Activated B cell treated with CpG ODN at 0.5 μM for 24 hours (primary cell): Measurements from ENCODE around the gene HYLS1. TPM values are rescaled to one million over a fixed set of nuclear protein-coding genes. Genes with fewer than 3 reads are reported as not detected.

Experiments used
- ATAC-seq: fragments of 200-7000 bp; cut with Tn5 transposase; one replicate; pipeline ENCODE4 v1.10.0; 2021; ENCODE audit warnings: low read depth, mild to moderate bottlenecking, moderate library complexity
- CTCF ChIA-PET: fragments of 350-600 bp; sonication (Branson Sonifier 250); formaldehyde crosslinking; loops from one replicate; lab custom pipeline; 2021; ENCODE audit warnings: antibody characterized with exemption; lab: Charles Lee
- POLR2A ChIA-PET: fragments of 350-600 bp; sonication (Branson Sonifier 250); formaldehyde crosslinking; loops from one replicate; lab custom pipeline; 2021; ENCODE audit warnings: antibody characterized with exemption; lab: Charles Lee
- DNase-seq: peaks from one replicate; pipeline ENCODE4 v3.0.0; 2022
- H3K27ac Mint-ChIP-seq: one replicate; pipeline ENCODE4 v1.8.0; 2020; ENCODE audit warnings: mixed read lengths
- H3K27me3 Mint-ChIP-seq: one replicate; pipeline ENCODE4 v1.8.0; 2021; ENCODE audit warnings: mixed read lengths
- H3K36me3 Mint-ChIP-seq: one replicate; pipeline ENCODE4 v1.8.0; 2021; ENCODE audit warnings: low read depth, mixed read lengths
- H3K4me1 Mint-ChIP-seq: one replicate; pipeline ENCODE4 v1.8.0; 2021; ENCODE audit warnings: mixed read lengths
- H3K4me3 Mint-ChIP-seq: one replicate; pipeline ENCODE4 v1.8.0; 2020; ENCODE audit warnings: mild to moderate bottlenecking, mixed read lengths
- H3K9me3 Mint-ChIP-seq: one replicate; pipeline ENCODE4 v1.8.0; 2020; ENCODE audit warnings: mixed read lengths
- intact Hi-C: fragments of 100-400 bp; cut with micrococcal nuclease; formaldehyde crosslinking; loops from one replicate; pipeline ENCODE4 v1.15.1; 2024
- total RNA-seq: library from RNA; stranded (reverse); gene quantifications from 2 replicates; pipeline ENCODE4 v1.2.3, GENCODE V29; 2022
- TF ChIP-seq, protein P1 (sequence below): fragments of 200-600 bp; IDR thresholded peaks from one replicate; pipeline ENCODE4 v1.8.0; 2022; ENCODE audit warnings: antibody characterized with exemption, mild to moderate bottlenecking

HYLS1 gene
- total RNA-seq, 1 donor from 2014 or later = 9.0 TPM

DNA sequence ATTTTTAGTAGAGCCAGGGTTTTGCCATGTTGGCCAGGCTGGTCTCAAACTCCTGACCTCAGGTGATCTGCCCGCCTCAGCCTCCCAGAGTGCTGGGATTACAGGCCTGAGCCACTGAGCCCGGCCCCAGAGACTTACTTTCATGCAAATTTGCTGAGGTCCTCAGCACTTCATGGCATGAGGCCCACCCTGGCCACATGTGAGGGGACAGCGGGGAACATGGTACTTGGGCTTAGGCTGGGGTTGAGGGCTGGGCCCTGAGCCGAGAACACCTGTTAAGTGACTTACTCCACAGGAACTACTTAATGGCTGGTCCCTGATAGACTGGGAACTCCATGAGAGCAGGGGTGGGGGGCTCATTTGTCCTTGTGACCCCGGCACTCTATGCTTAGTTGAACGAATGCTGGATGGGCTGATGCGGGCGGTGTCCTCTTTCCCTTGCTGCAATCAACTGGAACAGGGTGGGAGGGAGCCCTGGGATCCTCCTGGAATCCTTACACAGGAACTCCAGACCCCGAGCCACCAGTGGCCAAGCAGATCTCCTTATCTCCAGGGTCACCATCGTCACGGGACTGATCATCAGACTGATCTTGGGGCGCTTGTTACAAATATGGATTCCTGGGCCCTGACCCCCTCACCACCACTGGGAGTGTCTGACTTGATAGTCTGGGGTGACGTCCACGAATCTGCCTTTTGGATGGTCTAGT is 59.4 kb downstream of the HYLS1 start:
- H3K36me3 Mint-ChIP-seq = no peaks in the 10 kb centered on the region
- H3K27me3 Mint-ChIP-seq = peaks cover 7% of the 10 kb centered on the region
- POLR2A ChIA-PET = no interaction called here
- TF ChIP-seq, protein P1, sequence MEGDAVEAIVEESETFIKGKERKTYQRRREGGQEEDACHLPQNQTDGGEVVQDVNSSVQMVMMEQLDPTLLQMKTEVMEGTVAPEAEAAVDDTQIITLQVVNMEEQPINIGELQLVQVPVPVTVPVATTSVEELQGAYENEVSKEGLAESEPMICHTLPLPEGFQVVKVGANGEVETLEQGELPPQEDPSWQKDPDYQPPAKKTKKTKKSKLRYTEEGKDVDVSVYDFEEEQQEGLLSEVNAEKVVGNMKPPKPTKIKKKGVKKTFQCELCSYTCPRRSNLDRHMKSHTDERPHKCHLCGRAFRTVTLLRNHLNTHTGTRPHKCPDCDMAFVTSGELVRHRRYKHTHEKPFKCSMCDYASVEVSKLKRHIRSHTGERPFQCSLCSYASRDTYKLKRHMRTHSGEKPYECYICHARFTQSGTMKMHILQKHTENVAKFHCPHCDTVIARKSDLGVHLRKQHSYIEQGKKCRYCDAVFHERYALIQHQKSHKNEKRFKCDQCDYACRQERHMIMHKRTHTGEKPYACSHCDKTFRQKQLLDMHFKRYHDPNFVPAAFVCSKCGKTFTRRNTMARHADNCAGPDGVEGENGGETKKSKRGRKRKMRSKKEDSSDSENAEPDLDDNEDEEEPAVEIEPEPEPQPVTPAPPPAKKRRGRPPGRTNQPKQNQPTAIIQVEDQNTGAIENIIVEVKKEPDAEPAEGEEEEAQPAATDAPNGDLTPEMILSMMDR = no peak
- intact Hi-C loops = no loop called here
- DNase-seq (no peak), ATAC-seq (no peak)
- no peak overlapping the region for H3K27ac Mint-ChIP-seq
- no peaks in the 10 kb centered on the region for H3K4me1 Mint-ChIP-seq
- CTCF ChIA-PET = no interaction called here
- H3K4me3 Mint-ChIP-seq = no peak overlapping the region
- no peaks in the 10 kb centered on the region for H3K9me3 Mint-ChIP-seq

DNA sequence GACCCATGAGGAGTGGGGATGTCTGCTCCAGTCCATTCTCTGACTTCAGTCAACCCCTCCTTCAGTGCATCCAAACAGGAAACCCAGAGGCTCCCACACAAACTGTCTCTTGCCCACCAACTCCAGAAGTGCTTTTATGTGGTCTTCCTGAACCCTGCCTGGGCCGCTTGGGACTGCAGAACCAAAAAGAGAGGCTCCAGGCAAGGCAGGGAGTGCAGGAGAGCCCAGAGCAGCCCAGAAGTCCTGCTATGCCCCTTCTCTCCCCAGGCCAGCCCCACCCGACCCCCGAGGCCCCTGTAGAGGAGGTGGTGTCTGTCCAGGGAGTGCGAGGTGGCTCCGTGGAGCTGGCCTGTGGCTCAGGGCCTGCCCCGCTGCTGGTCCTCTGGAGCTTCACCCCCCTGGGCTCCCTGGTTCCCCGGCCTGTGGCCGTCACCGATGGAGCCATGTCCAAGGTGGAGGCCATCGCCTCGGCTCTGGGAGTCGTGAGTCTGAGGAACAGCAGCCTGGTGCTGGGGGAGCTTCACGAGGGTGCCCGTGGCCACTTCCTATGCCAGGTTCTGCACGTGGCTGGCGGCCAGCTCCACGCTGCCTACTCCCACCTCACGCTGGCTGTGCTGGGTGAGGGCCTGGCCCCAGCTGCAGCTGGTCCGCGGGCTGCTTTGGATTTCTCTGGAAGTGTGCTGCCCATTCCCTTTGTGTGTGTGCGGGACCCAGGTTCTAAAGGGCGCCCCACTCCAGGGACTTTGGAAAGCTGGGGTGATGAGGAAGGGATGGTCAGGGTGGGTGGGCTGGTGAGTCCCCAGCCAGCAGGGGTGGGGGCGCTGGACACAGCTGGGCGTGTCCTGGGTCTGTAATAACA is 60.2 kb downstream of the HYLS1 start:
- intact Hi-C loops = no loop called here
- H3K27ac Mint-ChIP-seq = no peak overlapping the region
- CTCF ChIA-PET = no interaction called here
- no peaks in the 10 kb centered on the region for H3K36me3 Mint-ChIP-seq
- ATAC-seq (no peak), DNase-seq (no peak)
- no peaks in the 10 kb centered on the region for H3K9me3 Mint-ChIP-seq
- no peaks in the 10 kb centered on the region for H3K4me1 Mint-ChIP-seq
- H3K27me3 Mint-ChIP-seq = peaks cover 7% of the 10 kb centered on the region
- TF ChIP-seq, protein P1 = no peak
- POLR2A ChIA-PET = no interaction called here
- no peak overlapping the region for H3K4me3 Mint-ChIP-seq

DNA sequence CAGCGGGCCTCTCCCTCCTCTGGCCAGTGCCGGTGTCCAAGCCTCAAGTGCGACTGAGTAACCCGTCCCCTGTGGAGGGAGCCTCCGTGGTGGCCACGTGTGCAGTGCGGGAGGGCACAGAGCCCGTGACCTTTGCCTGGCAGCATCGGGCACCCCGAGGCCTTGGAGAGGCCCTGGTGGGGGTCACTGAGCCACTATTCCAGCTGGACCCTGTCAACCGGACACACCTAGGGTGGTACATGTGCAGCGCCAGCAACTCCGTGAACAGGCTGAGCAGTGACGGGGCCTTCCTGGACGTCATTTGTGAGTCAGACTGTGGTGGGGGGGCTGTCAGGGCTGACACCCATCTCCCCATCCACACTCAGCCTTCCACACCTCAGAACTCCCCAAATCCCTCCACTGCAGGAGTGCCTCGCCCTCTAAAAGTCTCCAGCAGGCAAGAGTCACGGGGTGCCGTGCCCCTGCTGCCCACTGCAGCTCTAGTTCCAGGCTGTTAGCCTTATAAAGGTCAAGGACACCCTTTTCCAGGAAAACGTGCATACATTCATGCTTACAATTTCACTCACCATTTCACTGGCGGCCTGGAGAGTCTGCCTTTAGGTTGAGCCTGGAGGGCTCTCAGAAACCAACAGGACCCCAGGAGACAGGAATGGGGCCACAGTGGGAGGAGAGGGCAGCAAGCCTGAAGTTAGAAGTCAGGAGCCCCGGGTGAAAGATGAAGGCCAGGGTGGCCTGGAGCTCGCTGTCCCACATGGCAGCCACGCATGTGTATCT is 61.0 kb downstream of the HYLS1 start:
- intact Hi-C loops = no loop called here
- DNase-seq = no peak
- H3K4me1 Mint-ChIP-seq = no peaks in the 10 kb centered on the region
- POLR2A ChIA-PET = no interaction called here
- no peaks in the 10 kb centered on the region for H3K9me3 Mint-ChIP-seq
- H3K27me3 Mint-ChIP-seq = peaks cover 7% of the 10 kb centered on the region
- TF ChIP-seq, protein P1 = no peak
- no peak overlapping the region for H3K4me3 Mint-ChIP-seq
- ATAC-seq = no peak
- H3K27ac Mint-ChIP-seq = no peak overlapping the region
- H3K36me3 Mint-ChIP-seq = no peaks in the 10 kb centered on the region
- CTCF ChIA-PET = no interaction called here

DNA sequence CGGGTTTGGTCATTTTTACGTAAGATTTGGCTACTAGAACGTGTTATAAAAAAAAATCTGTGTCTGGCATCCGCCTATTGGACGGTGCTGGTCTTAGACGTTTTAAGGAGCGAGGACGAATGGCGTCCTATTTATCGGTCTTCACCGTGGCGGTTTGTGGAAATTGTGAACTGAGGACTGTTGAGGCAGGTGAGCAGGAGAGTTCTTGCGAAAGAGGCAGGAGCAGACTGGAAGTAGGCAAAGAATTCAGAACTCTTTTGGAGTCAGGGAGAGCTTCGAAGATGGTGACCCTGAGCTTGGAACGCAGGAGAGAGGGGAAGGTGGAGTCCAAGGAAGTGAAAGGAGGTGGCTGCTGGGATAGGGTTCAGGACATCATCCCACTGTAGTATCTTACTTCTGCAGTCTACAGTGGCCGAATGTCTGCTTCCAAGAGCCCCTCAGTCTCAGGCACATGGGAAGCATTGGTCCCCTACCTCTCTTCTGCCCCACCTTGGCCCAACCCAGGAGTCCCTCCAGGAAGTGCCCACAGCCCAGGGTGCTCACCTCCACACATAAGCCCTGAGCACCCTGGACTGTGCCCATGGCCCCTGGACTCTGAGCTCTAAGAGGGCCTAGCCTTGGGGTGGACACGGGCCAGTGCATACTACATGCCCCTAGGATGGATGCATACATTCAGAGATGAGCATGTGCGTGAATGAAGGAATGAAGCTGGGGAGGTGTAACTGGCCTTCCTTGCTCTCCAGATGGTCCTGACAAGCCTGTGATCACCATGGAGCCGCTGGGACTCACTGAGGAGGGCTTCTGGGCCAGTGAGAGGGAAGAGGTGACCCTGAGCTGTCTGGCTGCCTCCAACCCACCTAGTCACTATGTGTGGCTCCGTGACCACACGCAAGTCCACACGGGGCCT is 62.1 kb downstream of the HYLS1 start:
- H3K4me1 Mint-ChIP-seq = no peaks in the 10 kb centered on the region
- ChIA-PET POLR2A (no interaction called here), CTCF (no interaction called here)
- TF ChIP-seq, protein P1 = no peak
- ATAC-seq (no peak), DNase-seq (no peak)
- no peaks in the 10 kb centered on the region for H3K9me3 Mint-ChIP-seq
- H3K27me3 Mint-ChIP-seq = peaks cover 7% of the 10 kb centered on the region
- H3K4me3 Mint-ChIP-seq = no peak overlapping the region
- H3K27ac Mint-ChIP-seq = no peak overlapping the region
- intact Hi-C loops = no loop called here
- H3K36me3 Mint-ChIP-seq = no peaks in the 10 kb centered on the region
